Measurements from ENCODE around the gene C6orf132. TPM values are rescaled to one million over a fixed set of nuclear protein-coding genes. Genes with fewer than 3 reads are reported as not detected.
A peak's percentile ranks its signal among the peaks of the same experiment; 100 is the strongest.

Gene C6orf132
- total RNA-seq, 2 donors from 2014 or later: 22.1 to 26.0 TPM

- H3K9me3 ChIP-seq: no peaks in the 10 kb centered on the region
- WGBS, 2 donors: 82 to 88% methylated on average over 8 of the region's 8 CpGs
- no peak overlapping the region for H3K27ac ChIP-seq
- ATAC-seq (no peak), DNase-seq (no peak)
- peaks cover 4% of the 10 kb centered on the region for H3K4me1 ChIP-seq
- intact Hi-C loops (cut with DNase I): no loop called here
- no peaks in the 10 kb centered on the region for H3K27me3 ChIP-seq
- no peaks in the 10 kb centered on the region for H3K36me3 ChIP-seq (replicated peaks in 1 of 2; ENCODE audit: insufficient read depth in 1 of 2, low read depth in 2 of 2)
- no peak overlapping the region for H3K4me3 ChIP-seq
- TF ChIP-seq CTCF (IDR thresholded peaks at IDR 0.05): no peak
- TF ChIP-seq POLR2A (IDR thresholded peaks at IDR 0.05): no peak
Observed at GRCh38 chr6:42152024-42152423, 9.6 kb upstream of the C6orf132 start.

- ATAC-seq: no peak
- H3K36me3 ChIP-seq (replicated peaks in 1 of 2; ENCODE audit: insufficient read depth in 1 of 2, low read depth in 2 of 2): no peaks in the 10 kb centered on the region
- H3K9me3 ChIP-seq: no peaks in the 10 kb centered on the region
- intact Hi-C loops (cut with DNase I): no loop called here
- no peak for DNase-seq
- no peaks in the 10 kb centered on the region for H3K27me3 ChIP-seq
- 86 to 90% methylated on average over 8 of the region's 8 CpGs for WGBS, 2 donors
- no peak overlapping the region for H3K4me3 ChIP-seq
- peaks cover 9% of the 10 kb centered on the region for H3K4me1 ChIP-seq
- TF ChIP-seq CTCF (IDR thresholded peaks at IDR 0.05): no peak
- no peak overlapping the region for H3K27ac ChIP-seq
Observed at GRCh38 chr6:42150254-42150653, 7.8 kb upstream of the C6orf132 start.

- no peak for TF ChIP-seq POLR2A (IDR thresholded peaks at IDR 0.05)
- TF ChIP-seq CTCF (IDR thresholded peaks at IDR 0.05): no peak
- 80 to 81% methylated on average over 3 of the region's 3 CpGs for WGBS, 2 donors
- Histone ChIP-seq H3K4me1 (peaks cover 11% of the 10 kb centered on the region), H3K4me3 (no peak overlapping the region), H3K27me3 (no peaks in the 10 kb centered on the region), H3K36me3 (replicated peaks in 1 of 2; ENCODE audit: insufficient read depth in 1 of 2, low read depth in 2 of 2) (no peaks in the 10 kb centered on the region), H3K27ac (no peak overlapping the region), H3K9me3 (no peaks in the 10 kb centered on the region)
- intact Hi-C loops (cut with DNase I): no loop called here
- no peak for DNase-seq
- ATAC-seq: no peak
Observed at GRCh38 chr6:42148058-42148457, 5.6 kb upstream of the C6orf132 start.

GRCh38 chr6:42147138-42147562 lies 4.7 kb upstream of the C6orf132 start:
- H3K27me3 ChIP-seq: no peaks in the 10 kb centered on the region
- ATAC-seq (peak; percentile 64), DNase-seq (peak; percentile 47 to 67 (median 55))
- H3K4me1 ChIP-seq: peaks cover 17% of the 10 kb centered on the region
- peak overlapping the region in 2 of 4 donors; percentile 55 to 60 for H3K27ac ChIP-seq
- no peaks in the 10 kb centered on the region for H3K9me3 ChIP-seq
- TF ChIP-seq CTCF (IDR thresholded peaks at IDR 0.05) (no peak), POLR2A (IDR thresholded peaks at IDR 0.05) (peak in 2 of 3 donors; percentile 29 to 39)
- WGBS, 2 donors: 26 to 41% methylated on average over 10 of the region's 10 CpGs
- no peaks in the 10 kb centered on the region for H3K36me3 ChIP-seq (replicated peaks in 1 of 2; ENCODE audit: insufficient read depth in 1 of 2, low read depth in 2 of 2)
- intact Hi-C loops (cut with DNase I): no loop called here
- no peak overlapping the region for H3K4me3 ChIP-seq

- intact Hi-C loops (cut with DNase I): no loop called here
- TF ChIP-seq CTCF (IDR thresholded peaks at IDR 0.05) (no peak), POLR2A (IDR thresholded peaks at IDR 0.05) (no peak)
- Histone ChIP-seq H3K27me3 (no peaks in the 10 kb centered on the region), H3K4me1 (peaks cover 60% of the 10 kb centered on the region), H3K9me3 (no peaks in the 10 kb centered on the region), H3K36me3 (replicated peaks in 1 of 2; ENCODE audit: insufficient read depth in 1 of 2, low read depth in 2 of 2) (no peaks in the 10 kb centered on the region), H3K4me3 (peak overlapping the region; percentile 49 to 64), H3K27ac (peak overlapping the region; percentile 89 to 97 (median 92))
- WGBS, 2 donors: 29% methylated on average over 8 to 13 of the region's 13 CpGs
- peak; percentile 53 to 70 (median 64) for DNase-seq
- peak; percentile 49 for ATAC-seq
Observed at GRCh38 chr6:42141603-42142117, 760 bp downstream of the C6orf132 start.

Measured in body of pancreas (tissue), 4 donors.